MCF 10A (cell line): ENCODE measurements around the gene DNAH17. TPM values are rescaled to one million over a fixed set of nuclear protein-coding genes. Genes with fewer than 3 reads are reported as not detected.

Source experiments
- BruUV-seq: library from RNA; stranded (reverse); fragments of 400-500 nt; replicated peaks from 2 replicates; lab custom pipeline; 2021; lab: Mats Ljungman, UMichigan
- CTCF ChIA-PET: fragments of 300-600 bp; sonication (Branson Sonifier 250); formaldehyde crosslinking; extraction: SDS; loops from one replicate; lab custom pipeline; 2021; ENCODE audit warnings: antibody characterized with exemption, inconsistent platforms; lab: Yijun Ruan, JAX
- POLR2A ChIA-PET: fragments of 300-600, 350-650 bp; sonication (Branson Sonifier 250); formaldehyde crosslinking; extraction: SDS; loops from one replicate; lab custom pipeline; 2020; ENCODE audit warnings: antibody characterized with exemption, inconsistent platforms; lab: Yijun Ruan, JAX
- DNase-seq: peaks from one replicate; pipeline ENCODE4 v3.0.0-alpha.2; 2018; ENCODE audit not compliant: unreplicated experiment
- H3K27ac Mint-ChIP-seq: one replicate; pipeline ENCODE4 v1.8.0; 2022; ENCODE audit warnings: mild to moderate bottlenecking, low read depth, mixed read lengths; ENCODE audit not compliant: unreplicated experiment
- H3K27me3 Mint-ChIP-seq: one replicate; pipeline ENCODE4 v1.8.0; 2022; ENCODE audit warnings: mixed read lengths; ENCODE audit not compliant: insufficient read depth, unreplicated experiment
- H3K36me3 Mint-ChIP-seq: one replicate; pipeline ENCODE4 v1.8.0; 2022; ENCODE audit warnings: mild to moderate bottlenecking, moderate library complexity, mixed read lengths; ENCODE audit not compliant: insufficient read depth, unreplicated experiment
- H3K4me1 Mint-ChIP-seq: one replicate; pipeline ENCODE4 v1.8.0; 2022; ENCODE audit warnings: mixed read lengths; ENCODE audit not compliant: insufficient read depth, unreplicated experiment
- H3K4me3 Mint-ChIP-seq: one replicate; pipeline ENCODE4 v1.8.0; 2022; ENCODE audit warnings: mild to moderate bottlenecking, moderate library complexity, mixed read lengths; ENCODE audit not compliant: unreplicated experiment
- H3K9me3 Mint-ChIP-seq: one replicate; pipeline ENCODE4 v1.8.0; 2022; ENCODE audit warnings: mixed read lengths; ENCODE audit not compliant: unreplicated experiment
- CTCF ChIP-seq: fragments of 200-600 bp; IDR thresholded peaks from one replicate; pipeline ENCODE4 v1.8.0; 2022; ENCODE audit warnings: antibody characterized with exemption, mild to moderate bottlenecking; ENCODE audit not compliant: unreplicated experiment
- intact Hi-C: fragments of 100-400 bp; cut with micrococcal nuclease; formaldehyde crosslinking; loops from 2 replicates; pipeline ENCODE4 v1.14.1; 2022
- total RNA-seq: library from RNA; stranded (reverse); gene quantifications from 2 replicates; pipeline ENCODE4 v1.2.3, GENCODE V29; 2022

The DNAH17 gene
- total RNA-seq, 1 experiment from 2014 or later = not detected

- no TSS peak for BruUV-seq
- intact Hi-C loops = no loop called here
- peaks cover 18% of the 10 kb centered on the region for H3K27me3 Mint-ChIP-seq
- no peaks in the 10 kb centered on the region for H3K36me3 Mint-ChIP-seq
- no peak for DNase-seq
- no peak overlapping the region for H3K4me3 Mint-ChIP-seq
- TF ChIP-seq CTCF = no peak
- CTCF ChIA-PET = no interaction called here
- POLR2A ChIA-PET = no interaction called here
- H3K27ac Mint-ChIP-seq = no peak overlapping the region
- H3K4me1 Mint-ChIP-seq = no peaks in the 10 kb centered on the region
- H3K9me3 Mint-ChIP-seq = no peaks in the 10 kb centered on the region
Observed at GRCh38 chr17:78562734-78563133, 14.5 kb downstream of the DNAH17 start.

- no peaks in the 10 kb centered on the region for H3K9me3 Mint-ChIP-seq
- ChIA-PET POLR2A (no interaction called here), CTCF (interaction anchor here (0.6 kb wide), 2 partner anchors 12 to 146 kb away, joined by 3 to 5 read pairs; no protein-coding TSS in a partner anchor)
- no peak for DNase-seq
- peaks cover 18% of the 10 kb centered on the region for H3K27me3 Mint-ChIP-seq
- H3K36me3 Mint-ChIP-seq = no peaks in the 10 kb centered on the region
- H3K4me3 Mint-ChIP-seq = no peak overlapping the region
- TF ChIP-seq CTCF = no peak
- no peaks in the 10 kb centered on the region for H3K4me1 Mint-ChIP-seq
- no TSS peak for BruUV-seq
- intact Hi-C loops = no loop called here
- no peak overlapping the region for H3K27ac Mint-ChIP-seq
Observed at GRCh38 chr17:78561166-78561565, 16.0 kb downstream of the DNAH17 start.

GRCh38 chr17:78560731-78561130 lies 16.5 kb downstream of the DNAH17 start:
- Mint-ChIP-seq H3K27ac (no peak overlapping the region), H3K9me3 (no peaks in the 10 kb centered on the region), H3K4me3 (no peak overlapping the region), H3K36me3 (no peaks in the 10 kb centered on the region), H3K4me1 (no peaks in the 10 kb centered on the region), H3K27me3 (peaks cover 18% of the 10 kb centered on the region)
- intact Hi-C loops = no loop called here
- CTCF ChIA-PET = no interaction called here
- DNase-seq = no peak
- no TSS peak for BruUV-seq
- TF ChIP-seq CTCF = no peak
- POLR2A ChIA-PET = interaction anchor here (0.7 kb wide), 1 partner anchor 118 kb away, joined by 3 read pairs; no protein-coding TSS in a partner anchor

- BruUV-seq = no TSS peak
- intact Hi-C loops = no loop called here
- no peak for DNase-seq
- no peak overlapping the region for H3K27ac Mint-ChIP-seq
- no peak for TF ChIP-seq CTCF
- POLR2A ChIA-PET = no interaction called here
- H3K9me3 Mint-ChIP-seq = no peaks in the 10 kb centered on the region
- no peaks in the 10 kb centered on the region for H3K4me1 Mint-ChIP-seq
- H3K36me3 Mint-ChIP-seq = no peaks in the 10 kb centered on the region
- H3K27me3 Mint-ChIP-seq = peaks cover 18% of the 10 kb centered on the region
- no peak overlapping the region for H3K4me3 Mint-ChIP-seq
- CTCF ChIA-PET = no interaction called here
Observed at GRCh38 chr17:78559749-78560368, 17.3 kb downstream of the DNAH17 start.
